CD8-positive, alpha-beta memory T cell (primary cell): ENCODE data around the gene DYNLT4. TPM values are rescaled to one million over a fixed set of nuclear protein-coding genes. Genes with fewer than 3 reads are reported as not detected.
A peak's percentile ranks its signal among the peaks of the same experiment; 100 is the strongest.
"Not testable (repeated sequence)": the region's sequence is repeated elsewhere in the genome, so short reads cannot be mapped to it uniquely, and the experiment has no call there.

Experiments used
- CTCF ChIA-PET: fragments of 350-600 bp; sonication (Branson Sonifier 250); formaldehyde crosslinking; loops from one replicate; lab custom pipeline; 2021; ENCODE audit warnings: antibody characterized with exemption; lab: Charles Lee
- POLR2A ChIA-PET: fragments of 350-600 bp; sonication (Branson Sonifier 250); formaldehyde crosslinking; loops from one replicate; lab custom pipeline; 2021; ENCODE audit warnings: antibody characterized with exemption; lab: Charles Lee
- DNase-seq, 5 donors: peaks; one replicate each; pipeline versions ENCODE4 v3.0.0 to v3.0.0-alpha.2; 2020 to 2022; ENCODE audit warnings: mixed read lengths in 1 of 5
- H3K27ac ChIP-seq: one replicate; pipeline ENCODE4 v1.7.0; 2013; ENCODE audit warnings: low read depth, mild to moderate bottlenecking, low read length, moderate library complexity
- H3K27me3 ChIP-seq: 2 replicates; pipeline ENCODE4 v1.7.0; 2013; ENCODE audit warnings: low read length, mild to moderate bottlenecking; ENCODE audit not compliant: insufficient read depth, poor library complexity, severe bottlenecking
- H3K36me3 ChIP-seq: 2 replicates; pipeline ENCODE4 v1.7.0; 2013; ENCODE audit warnings: mild to moderate bottlenecking, low read length, moderate library complexity; ENCODE audit not compliant: insufficient read depth
- H3K4me1 ChIP-seq: 2 replicates; pipeline ENCODE4 v1.7.0; 2013; ENCODE audit warnings: mild to moderate bottlenecking, low read length, moderate library complexity; ENCODE audit not compliant: insufficient read depth
- H3K4me3 ChIP-seq: 2 replicates; pipeline ENCODE4 v1.7.0; 2013; ENCODE audit warnings: mild to moderate bottlenecking, low read length
- H3K9me3 ChIP-seq: 2 replicates; pipeline ENCODE4 v1.7.0; 2013; ENCODE audit warnings: mild to moderate bottlenecking, low read length
- H3K27ac Mint-ChIP-seq, 8 donors: one replicate each; pipeline ENCODE4 v1.8.0; 2020 to 2021; ENCODE audit warnings: mixed read lengths in 8 of 8, mild to moderate bottlenecking in 6 of 8, inconsistent platforms in 3 of 8, moderate library complexity in 3 of 8
- H3K27me3 Mint-ChIP-seq, 2 donors: one replicate each; pipeline ENCODE4 v1.8.0; 2020 to 2021; ENCODE audit warnings: mixed read lengths in 2 of 2, mild to moderate bottlenecking in 1 of 2, moderate library complexity in 1 of 2
- H3K36me3 Mint-ChIP-seq, 3 donors: one replicate each; pipeline ENCODE4 v1.8.0; 2020 to 2021; ENCODE audit warnings: mixed read lengths in 3 of 3, inconsistent platforms in 1 of 3, mild to moderate bottlenecking in 1 of 3
- H3K4me1 Mint-ChIP-seq, 3 donors: one replicate each; pipeline ENCODE4 v1.8.0; 2020 to 2021; ENCODE audit warnings: mixed read lengths in 3 of 3, inconsistent platforms in 1 of 3, mild to moderate bottlenecking in 1 of 3
- H3K4me3 Mint-ChIP-seq, 7 donors: one replicate each; pipeline ENCODE4 v1.8.0; 2020 to 2021; ENCODE audit warnings: mixed read lengths in 7 of 7, mild to moderate bottlenecking in 6 of 7, moderate library complexity in 4 of 7, inconsistent platforms in 2 of 7
- H3K9me3 Mint-ChIP-seq, 5 donors: one replicate each; pipeline ENCODE4 v1.8.0; 2020 to 2022; ENCODE audit warnings: mixed read lengths in 5 of 5, mild to moderate bottlenecking in 3 of 5, moderate library complexity in 2 of 5, inconsistent platforms in 1 of 5
- polyA plus RNA-seq: library from polyadenylated mRNA; unstranded; fragments of 300-500 nt; fragmentation: Illumina TruSeq; gene quantifications from one replicate; pipeline ENCODE4 v1.2.3, GENCODE V29; 2021
- total RNA-seq, 2 experiments: library from RNA; stranded (reverse); gene quantifications; one replicate each; pipeline ENCODE4 v1.2.3, GENCODE V29; 2021

DYNLT4 gene
- total and polyA plus RNA-seq, 3 experiments from 2014 or later: 0.28 to 0.31 TPM; not detected in 1

GRCh38 chr1:44812822-44813543, 5.8 kb upstream of the DYNLT4 start:
- peaks cover 0 to 7% of the 10 kb centered on the region in 2 donors for H3K27me3 Mint-ChIP-seq
- H3K4me1 Mint-ChIP-seq: peaks cover 59 to 67% (median 66%) of the 10 kb centered on the region in 3 donors
- DNase-seq: peak in 1 of 5 donors; percentile 45
- Histone ChIP-seq H3K36me3 (no peaks in the 10 kb centered on the region), H3K4me3 (no peak overlapping the region), H3K27me3 (no peaks in the 10 kb centered on the region), H3K9me3 (no peaks in the 10 kb centered on the region), H3K4me1 (peaks cover 52% of the 10 kb centered on the region), H3K27ac (no peak overlapping the region)
- H3K36me3 Mint-ChIP-seq: peaks cover 0 to 5% (median 0%) of the 10 kb centered on the region in 3 donors
- peak overlapping the region in 6 of 7 donors; percentile 62 to 96 (median 88) for H3K4me3 Mint-ChIP-seq
- ChIA-PET CTCF (interaction anchor here (0.6 to 11.7 kb wide), 8 partner anchors 9 to 491 kb away, joined by 3 to 112 read pairs (median 3); partner anchors contain the start of gene PLK3), POLR2A (interaction anchor here (1.2 to 2.7 kb wide), 4 partner anchors 12 to 527 kb away, joined by 4 to 89 read pairs (median 5); partner anchors contain the start of genes MUTYH, PLK3, RPS8 and TOE1)
- no peaks in the 10 kb centered on the region for H3K9me3 Mint-ChIP-seq
- peak overlapping the region in 6 of 8 donors; percentile 8 to 100 (median 70) for H3K27ac Mint-ChIP-seq

GRCh38 chr1:44811234-44811633, 4.1 kb upstream of the DYNLT4 start:
- Histone ChIP-seq H3K9me3 (no peaks in the 10 kb centered on the region), H3K4me3 (no peak overlapping the region), H3K36me3 (peaks cover 4% of the 10 kb centered on the region), H3K27ac (no peak overlapping the region), H3K4me1 (peaks cover 69% of the 10 kb centered on the region), H3K27me3 (no peaks in the 10 kb centered on the region)
- no peak for DNase-seq
- H3K27me3 Mint-ChIP-seq: peaks cover 0 to 7% of the 10 kb centered on the region in 2 donors
- H3K4me3 Mint-ChIP-seq: peak overlapping the region; percentile 18 to 90 (median 63)
- peak overlapping the region; percentile 92 to 100 (median 100) for H3K27ac Mint-ChIP-seq
- CTCF ChIA-PET: interaction anchor here (1.3 to 4.5 kb wide), 2 partner anchors 8 to 11 kb away, joined by 4 to 59 read pairs; partner anchors contain the start of gene PLK3
- peaks cover 0 to 14% (median 3%) of the 10 kb centered on the region in 3 donors for H3K36me3 Mint-ChIP-seq
- POLR2A ChIA-PET: interaction anchor here (0.6 to 5.3 kb wide), 4 partner anchors 9 to 581 kb away, joined by 5 to 120 read pairs (median 7); partner anchors contain the start of gene PLK3
- H3K4me1 Mint-ChIP-seq: peaks cover 68 to 76% (median 73%) of the 10 kb centered on the region in 3 donors
- H3K9me3 Mint-ChIP-seq: no peaks in the 10 kb centered on the region

DNA sequence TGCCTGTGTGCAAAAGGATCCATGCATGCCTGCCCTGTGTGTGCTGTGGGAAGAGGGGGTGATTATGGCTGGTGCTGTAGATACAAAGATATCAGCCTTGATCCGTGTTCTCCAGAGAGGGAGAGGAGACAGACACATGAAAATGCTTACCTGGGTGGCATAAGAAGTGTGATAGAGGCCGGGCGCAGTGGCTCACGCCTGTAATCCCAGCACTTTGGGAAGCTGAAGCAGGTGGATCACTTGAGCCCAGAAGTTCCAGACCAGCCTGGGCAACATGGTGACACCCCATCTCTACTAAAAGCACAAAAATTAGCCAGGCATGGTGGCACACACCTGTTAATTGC, 3.6 kb upstream of the DYNLT4 start:
- H3K36me3 Mint-ChIP-seq: peaks cover 0 to 16% (median 3%) of the 10 kb centered on the region in 3 donors
- ChIA-PET CTCF (interaction anchor here (1.3 to 4.5 kb wide), 2 partner anchors 9 to 11 kb away, joined by 4 to 59 read pairs; partner anchors contain the start of gene PLK3), POLR2A (interaction anchor here (0.6 to 5.3 kb wide), 3 partner anchors 10 to 18 kb away, joined by 5 to 120 read pairs (median 5); partner anchors contain the start of gene PLK3)
- not testable (repeated sequence) for DNase-seq, H3K9me3 Mint-ChIP-seq, H3K36me3 ChIP-seq, H3K9me3 ChIP-seq, H3K27me3 Mint-ChIP-seq, H3K4me3 ChIP-seq, H3K27ac ChIP-seq, H3K27me3 ChIP-seq
- H3K4me3 Mint-ChIP-seq: peak overlapping the region in 5 of 7 donors; percentile 18 to 90 (median 62)
- H3K4me1 Mint-ChIP-seq: peaks cover 68 to 76% (median 73%) of the 10 kb centered on the region in 3 donors
- peaks cover 69% of the 10 kb centered on the region for H3K4me1 ChIP-seq
- H3K27ac Mint-ChIP-seq: peak overlapping the region; percentile 92 to 100 (median 100)

DNA sequence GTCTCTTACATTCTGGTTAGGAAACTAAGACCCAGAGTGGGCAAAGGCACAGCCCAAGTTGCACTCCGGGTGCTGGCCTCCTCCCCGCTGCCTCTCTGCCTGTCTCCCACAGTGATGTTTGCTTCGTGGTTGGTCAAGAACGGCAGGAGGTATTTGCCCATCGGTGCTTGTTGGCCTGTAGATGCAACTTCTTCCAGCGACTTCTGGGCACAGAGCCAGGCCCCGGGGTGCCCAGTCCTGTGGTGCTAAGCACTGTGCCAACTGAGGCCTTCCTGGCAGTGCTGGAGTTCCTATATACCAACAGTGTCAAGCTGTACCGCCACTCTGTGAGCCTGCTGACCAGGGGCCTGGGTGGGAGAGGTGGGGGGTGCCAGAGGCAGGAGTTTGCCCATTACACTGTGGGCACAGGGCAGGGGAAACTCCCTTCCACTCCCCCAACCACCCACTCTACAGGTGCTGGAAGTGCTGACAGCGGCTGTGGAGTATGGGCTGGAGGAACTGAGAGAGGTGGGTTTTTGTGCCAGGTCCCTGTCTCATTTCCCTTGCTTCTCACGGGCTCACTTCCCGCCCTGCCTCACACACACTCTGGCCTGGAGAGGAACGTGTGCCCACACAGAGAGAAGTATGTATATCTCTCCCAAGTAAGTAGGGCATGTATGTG, 3.1 kb upstream of the DYNLT4 start:
- H3K36me3 Mint-ChIP-seq: peaks cover under 1 to 21% (median 3%) of the 10 kb centered on the region in 3 donors
- Histone ChIP-seq H3K36me3 (peaks cover 9% of the 10 kb centered on the region), H3K4me1 (peaks cover 69% of the 10 kb centered on the region), H3K27me3 (no peaks in the 10 kb centered on the region), H3K27ac (peak overlapping the region; percentile 96), H3K9me3 (no peaks in the 10 kb centered on the region), H3K4me3 (peak overlapping the region; percentile 31)
- no peaks in the 10 kb centered on the region for H3K9me3 Mint-ChIP-seq
- DNase-seq: peak in 3 of 5 donors; percentile 13 to 53 (median 29)
- H3K4me3 Mint-ChIP-seq: peak overlapping the region in 5 of 7 donors; percentile 80 to 90 (median 84)
- peaks cover 0 to 7% of the 10 kb centered on the region in 2 donors for H3K27me3 Mint-ChIP-seq
- peak overlapping the region; percentile 97 to 100 (median 100) for H3K27ac Mint-ChIP-seq
- peaks cover 67 to 75% (median 72%) of the 10 kb centered on the region in 3 donors for H3K4me1 Mint-ChIP-seq
- ChIA-PET POLR2A (interaction anchor here (0.5 to 5.3 kb wide), 12 partner anchors 10 to 877 kb away, joined by 3 to 120 read pairs (median 5); partner anchors contain the start of genes HECTD3, MUTYH, PLK3 and RPS8), CTCF (interaction anchor here (1.1 to 4.5 kb wide), 9 partner anchors 9 to 493 kb away, joined by 3 to 59 read pairs (median 6); partner anchors contain the start of genes BEST4, HECTD3 and PLK3)

GRCh38 chr1:44808938-44809917, 2.1 kb upstream of the DYNLT4 start:
- peaks cover 4 to 31% (median 6%) of the 10 kb centered on the region in 3 donors for H3K36me3 Mint-ChIP-seq
- H3K4me1 ChIP-seq: peaks cover 69% of the 10 kb centered on the region
- peak overlapping the region; percentile 97 to 100 (median 100) for H3K27ac Mint-ChIP-seq

DNA sequence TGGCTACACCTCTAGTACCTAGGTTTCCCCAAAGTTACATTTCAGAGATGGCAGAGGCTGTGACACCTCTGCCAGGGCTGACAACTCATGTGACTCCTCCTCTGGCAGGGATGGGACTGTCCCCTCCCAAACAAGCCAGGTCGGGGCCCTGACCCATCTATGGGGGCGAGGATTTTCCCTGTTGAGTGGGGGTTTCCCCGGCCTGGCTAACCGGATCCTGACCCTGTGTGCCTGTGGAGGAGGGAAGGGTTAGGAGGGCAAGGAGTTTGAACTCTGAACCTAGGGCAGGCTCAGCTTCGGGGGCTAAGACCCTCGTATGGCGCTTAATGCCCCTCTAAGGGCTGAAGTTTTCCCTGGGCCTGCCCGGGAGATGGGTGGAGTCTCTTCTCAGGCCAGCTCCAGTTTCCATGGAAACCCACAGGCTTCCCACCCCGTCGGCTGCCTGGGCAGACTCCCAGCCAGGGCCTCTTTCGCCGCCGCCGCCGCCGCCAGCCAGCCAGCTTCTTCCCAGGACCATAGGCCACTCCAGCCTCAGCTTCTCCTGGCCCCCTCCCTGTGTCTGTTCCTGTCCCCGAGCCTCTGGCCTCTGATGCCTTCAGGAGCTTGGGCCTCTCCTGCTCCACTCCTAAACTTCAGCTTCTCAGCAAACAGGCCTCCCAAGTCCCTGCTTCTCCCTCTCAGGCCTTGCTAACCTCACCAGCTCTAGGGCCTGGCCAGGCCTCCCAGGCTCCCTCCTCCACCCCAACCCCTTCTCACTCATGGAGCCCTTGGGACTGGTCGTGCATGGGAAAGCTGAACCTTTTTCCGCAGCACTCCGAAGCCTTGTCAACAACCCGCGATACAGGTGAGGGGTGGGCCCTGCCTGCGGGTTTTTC, 1.1 kb upstream of the DYNLT4 start, which contains the start of gene BTBD19:
BTBD19 (plus strand) TSS at position 461 of the 875 bp plus-strand sequence; CDS start at position 759, 298 bp downstream.
- H3K36me3 Mint-ChIP-seq: peaks cover 4 to 40% (median 7%) of the 10 kb centered on the region in 3 donors
- H3K9me3 ChIP-seq: no peaks in the 10 kb centered on the region
- H3K36me3 ChIP-seq: peaks cover 23% of the 10 kb centered on the region
- H3K27me3 Mint-ChIP-seq: peaks cover 0 to 6% of the 10 kb centered on the region in 2 donors
- H3K4me1 Mint-ChIP-seq: peaks cover 59 to 71% (median 63%) of the 10 kb centered on the region in 3 donors
- peak within 1 kb of the TSS; percentile 58 for H3K4me3 ChIP-seq
- CTCF ChIA-PET: interaction anchor here (0.9 to 4.5 kb wide), 11 partner anchors 8 to 495 kb away, joined by 3 to 59 read pairs (median 5); partner anchors contain the start of genes BEST4, KIF2C, PLK3 and RNU5D-1
- H3K27ac Mint-ChIP-seq: peak within 1 kb of the TSS; percentile 97 to 100 (median 100)
- H3K9me3 Mint-ChIP-seq: no peaks in the 10 kb centered on the region
- H3K27ac ChIP-seq: peak within 1 kb of the TSS; percentile 96
- peak within 1 kb of the TSS; percentile 76 to 90 (median 84) for H3K4me3 Mint-ChIP-seq
- POLR2A ChIA-PET: interaction anchor here (0.5 to 5.3 kb wide), 10 partner anchors 8 to 532 kb away, joined by 3 to 120 read pairs (median 6); partner anchors contain the start of genes HECTD3, MUTYH, PLK3 and RPS8
- peaks cover 75% of the 10 kb centered on the region for H3K4me1 ChIP-seq
- peak in 4 of 5 donors; percentile 14 to 74 (median 44) for DNase-seq
- no peaks in the 10 kb centered on the region for H3K27me3 ChIP-seq

More at GRCh38 chr1:44808938-44809917, 2.1 kb upstream of the DYNLT4 start:
- Histone ChIP-seq H3K27me3 (no peaks in the 10 kb centered on the region), H3K9me3 (no peaks in the 10 kb centered on the region), H3K27ac (peak overlapping the region; percentile 96), H3K36me3 (peaks cover 13% of the 10 kb centered on the region), H3K4me3 (peak overlapping the region; percentile 54)
- peak overlapping the region; percentile 76 to 90 (median 84) for H3K4me3 Mint-ChIP-seq
- peaks cover 63 to 71% (median 67%) of the 10 kb centered on the region in 3 donors for H3K4me1 Mint-ChIP-seq
- H3K27me3 Mint-ChIP-seq: peaks cover 0 to 7% of the 10 kb centered on the region in 2 donors
- peak; percentile 79 to 95 (median 89) for DNase-seq
- POLR2A ChIA-PET: interaction anchor here (0.5 to 5.3 kb wide), 12 partner anchors 9 to 878 kb away, joined by 3 to 120 read pairs (median 4); partner anchors contain the start of genes HECTD3, MUTYH, PLK3 and RPS8
- H3K9me3 Mint-ChIP-seq: no peaks in the 10 kb centered on the region
- CTCF ChIA-PET: interaction anchor here (0.9 to 4.5 kb wide), 14 partner anchors 9 to 494 kb away, joined by 3 to 59 read pairs (median 4); partner anchors contain the start of genes BEST4, HECTD3, KIF2C and PLK3
